Keratinocyte (primary cell): ENCODE data around the gene LTBR. TPM values are rescaled to one million over a fixed set of nuclear protein-coding genes. Genes with fewer than 3 reads are reported as not detected.

Source experiments
- DNase-seq: peaks from one replicate; pipeline ENCODE4 v3.0.0-alpha.2; 2011; ENCODE audit warnings: low read depth, missing footprints, low spot score
- FAIRE-seq: peaks from 2 replicates; lab custom pipeline; 2011; peaks lifted over from hg19 to GRCh38; lab: Jason Lieb, UNC
- H2AFZ ChIP-seq: 2 replicates; pipeline ENCODE4 v1.6.0; 2012; ENCODE audit warnings: low read length, control low read depth, inconsistent platforms; ENCODE audit not compliant: control insufficient read depth
- H3K27ac ChIP-seq: 2 replicates; pipeline ENCODE4 v1.5.1; 2011; ENCODE audit warnings: low read length; ENCODE audit not compliant: control insufficient read depth, insufficient read depth
- H3K27me3 ChIP-seq: 3 replicates; pipeline ENCODE4 v1.6.0; 2011; ENCODE audit warnings: low read length; ENCODE audit not compliant: control insufficient read depth, insufficient read depth; ENCODE audit errors: extremely low read depth
- H3K36me3 ChIP-seq, 2 experiments: 2 replicates in 1 of 2; 3 replicates in 1 of 2; pipeline ENCODE4 v1.5.1; 2011; ENCODE audit warnings: low read length in 2 of 2, mild to moderate bottlenecking in 1 of 2; ENCODE audit not compliant: control insufficient read depth in 2 of 2, insufficient read depth in 2 of 2; ENCODE audit errors: extremely low read depth in 1 of 2
- H3K4me1 ChIP-seq: 3 replicates; pipeline ENCODE4 v1.5.1; 2011; ENCODE audit warnings: low read length; ENCODE audit not compliant: control insufficient read depth, insufficient read depth; ENCODE audit errors: extremely low read depth
- H3K4me2 ChIP-seq: 3 replicates; pipeline ENCODE4 v1.6.0; 2011; ENCODE audit warnings: low read depth, low read length; ENCODE audit not compliant: control insufficient read depth, insufficient read depth; ENCODE audit errors: extremely low read depth
- H3K4me3 ChIP-seq, 3 experiments: fragments of 200-600 bp in 1 of 3; sonication (generic) in 1 of 3; 2 replicates in 2 of 3; 3 replicates in 1 of 3; pipeline ENCODE4 v1.5.1; 2011 to 2016; ENCODE audit warnings: low read length in 3 of 3, mild to moderate bottlenecking in 3 of 3, control low read depth in 2 of 3, inconsistent platforms in 1 of 3, low read depth in 1 of 3, mixed read lengths in 1 of 3, mixed run types in 1 of 3, moderate library complexity in 1 of 3; ENCODE audit not compliant: control insufficient read depth in 2 of 3, insufficient read depth in 2 of 3; ENCODE audit errors: extremely low read depth in 1 of 3
- H3K79me2 ChIP-seq: 2 replicates; pipeline ENCODE4 v1.6.0; 2012; ENCODE audit warnings: low read length; ENCODE audit not compliant: control insufficient read depth, insufficient read depth
- H3K9ac ChIP-seq: 3 replicates; pipeline ENCODE4 v1.6.0; 2011; ENCODE audit warnings: low read length; ENCODE audit not compliant: control insufficient read depth, insufficient read depth; ENCODE audit errors: extremely low read depth
- H3K9me1 ChIP-seq: 3 replicates; pipeline ENCODE4 v1.6.0; 2011; ENCODE audit warnings: low read length; ENCODE audit not compliant: control insufficient read depth, insufficient read depth; ENCODE audit errors: extremely low read depth
- H3K9me3 ChIP-seq: 2 replicates; pipeline ENCODE4 v1.5.1; 2012; ENCODE audit warnings: low read depth, low read length; ENCODE audit not compliant: control insufficient read depth
- H4K20me1 ChIP-seq: 3 replicates; pipeline ENCODE4 v1.6.0; 2011; ENCODE audit warnings: low read length; ENCODE audit not compliant: control insufficient read depth, insufficient read depth; ENCODE audit errors: extremely low read depth
- EZH2 ChIP-seq: IDR thresholded peaks from one replicate; pipeline ENCODE4 v1.6.1; 2012; ENCODE audit warnings: inconsistent platforms, mild to moderate bottlenecking, low read length, moderate library complexity
- dilution Hi-C: fragments of 300-500 bp; cut with MboI; formaldehyde crosslinking; loops from one replicate; pipeline ENCODE4 v1.7.0; 2020; ENCODE audit warnings: low sequenced_read_pairs; ENCODE audit not compliant: extremely low pct_ligation_motif_present
- polyA plus RNA-seq, 5 experiments: library from polyadenylated mRNA; depleted of rRNA in 3 of 5; stranded (reverse) in 3 of 5; stranded (forward) in 1 of 5; unstranded in 1 of 5; fragments of >200 nt; gene quantifications; 1 replicate in 1 of 5; 2 replicates in 3 of 5; 3 replicates in 1 of 5; pipeline versions ENCODE4 v1.2.1 to v1.2.3, GENCODE V29; 2011 to 2012; ENCODE audit warnings: missing spikeins in 2 of 5, low read depth in 1 of 5, low replicate concordance in 1 of 5
- TF ChIP-seq, protein P1 (sequence below), 3 experiments: IDR thresholded peaks in 1 of 3; conservative IDR thresholded peaks in 1 of 3; optimal IDR thresholded peaks in 1 of 3; 2 replicates in 2 of 3; 3 replicates in 1 of 3; pipeline versions ENCODE3 to v1.5.1; 2011; ENCODE audit warnings: low read length in 3 of 3, mild to moderate bottlenecking in 3 of 3, moderate library complexity in 2 of 3, control low read depth in 1 of 3, inconsistent platforms in 1 of 3; ENCODE audit not compliant: insufficient read depth in 2 of 3; ENCODE audit errors: extremely low read depth in 1 of 3

Gene LTBR
- polyA plus RNA-seq, 1 donor (not counting 4 experiments of a cell fraction or from before 2014, with no cell fraction given), result 42.7 TPM

- no peaks in the 10 kb centered on the region for H3K9me1 ChIP-seq
Observed at GRCh38 chr12:6428326-6428725, 44.4 kb downstream of the LTBR start.

GRCh38 chr12:6430124-6430989 is 46.4 kb downstream of the LTBR start:
- H3K4me3 ChIP-seq, result peak overlapping the region in 2 of 3 experiments; percentile 30 to 52
- no peaks in the 10 kb centered on the region for H4K20me1 ChIP-seq
- peak overlapping the region; percentile 35 for H3K9ac ChIP-seq
- H2AFZ ChIP-seq, result peak overlapping the region; percentile 51
- FAIRE-seq (peak; percentile 87), DNase-seq (peak; percentile 73)
- no peaks in the 10 kb centered on the region for H3K36me3 ChIP-seq
- H3K27ac ChIP-seq, result peak overlapping the region; percentile 39
- peaks cover 15% of the 10 kb centered on the region for H3K4me1 ChIP-seq
- no peaks in the 10 kb centered on the region for H3K27me3 ChIP-seq
- TF ChIP-seq, protein P1, sequence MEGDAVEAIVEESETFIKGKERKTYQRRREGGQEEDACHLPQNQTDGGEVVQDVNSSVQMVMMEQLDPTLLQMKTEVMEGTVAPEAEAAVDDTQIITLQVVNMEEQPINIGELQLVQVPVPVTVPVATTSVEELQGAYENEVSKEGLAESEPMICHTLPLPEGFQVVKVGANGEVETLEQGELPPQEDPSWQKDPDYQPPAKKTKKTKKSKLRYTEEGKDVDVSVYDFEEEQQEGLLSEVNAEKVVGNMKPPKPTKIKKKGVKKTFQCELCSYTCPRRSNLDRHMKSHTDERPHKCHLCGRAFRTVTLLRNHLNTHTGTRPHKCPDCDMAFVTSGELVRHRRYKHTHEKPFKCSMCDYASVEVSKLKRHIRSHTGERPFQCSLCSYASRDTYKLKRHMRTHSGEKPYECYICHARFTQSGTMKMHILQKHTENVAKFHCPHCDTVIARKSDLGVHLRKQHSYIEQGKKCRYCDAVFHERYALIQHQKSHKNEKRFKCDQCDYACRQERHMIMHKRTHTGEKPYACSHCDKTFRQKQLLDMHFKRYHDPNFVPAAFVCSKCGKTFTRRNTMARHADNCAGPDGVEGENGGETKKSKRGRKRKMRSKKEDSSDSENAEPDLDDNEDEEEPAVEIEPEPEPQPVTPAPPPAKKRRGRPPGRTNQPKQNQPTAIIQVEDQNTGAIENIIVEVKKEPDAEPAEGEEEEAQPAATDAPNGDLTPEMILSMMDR (optimal IDR thresholded peaks at IDR 0.05 in 1 of 3, IDR thresholded peaks at IDR 0.05 in 1 of 3, conservative IDR thresholded peaks at IDR 0.05 in 1 of 3; ENCODE audit: extremely low read depth in 1 of 3, insufficient read depth in 2 of 3, low read length in 3 of 3), result peak in 1 of 3 experiments; percentile 12
- no peak for TF ChIP-seq EZH2
- H3K9me1 ChIP-seq, result no peaks in the 10 kb centered on the region
- H3K4me2 ChIP-seq, result peak overlapping the region; percentile 66
- no peaks in the 10 kb centered on the region for H3K79me2 ChIP-seq
- no peaks in the 10 kb centered on the region for H3K9me3 ChIP-seq
- dilution Hi-C loops, result no loop called here

More at GRCh38 chr12:6428326-6428725, 44.4 kb downstream of the LTBR start:
- peaks cover 15% of the 10 kb centered on the region for H3K4me1 ChIP-seq
- H4K20me1 ChIP-seq, result no peaks in the 10 kb centered on the region
- no peak overlapping the region for H3K27ac ChIP-seq
- dilution Hi-C loops, result no loop called here
- DNase-seq, result no peak
- H3K27me3 ChIP-seq, result no peaks in the 10 kb centered on the region
- no peaks in the 10 kb centered on the region for H3K79me2 ChIP-seq
- H3K4me2 ChIP-seq, result no peak overlapping the region
- no peak overlapping the region for H3K4me3 ChIP-seq
- H3K36me3 ChIP-seq, result no peaks in the 10 kb centered on the region
- H3K9me3 ChIP-seq, result no peaks in the 10 kb centered on the region
- no peak for FAIRE-seq
- TF ChIP-seq, protein P1 (optimal IDR thresholded peaks at IDR 0.05 in 1 of 3, IDR thresholded peaks at IDR 0.05 in 1 of 3, conservative IDR thresholded peaks at IDR 0.05 in 1 of 3; ENCODE audit: extremely low read depth in 1 of 3, insufficient read depth in 2 of 3, low read length in 3 of 3), result no peak
- no peak for TF ChIP-seq EZH2
- no peak overlapping the region for H3K9ac ChIP-seq
- no peak overlapping the region for H2AFZ ChIP-seq
